ENCODE data around the gene ZBED4. TPM values are rescaled to one million over a fixed set of nuclear protein-coding genes. Genes with fewer than 3 reads are reported as not detected.

Gene ZBED4
- total RNA-seq, 1 experiment from 2014 or later: 21.6 TPM

- Histone ChIP-seq H3K9me2 (ENCODE audit: insufficient read depth) (no peaks in the 10 kb centered on the region), H3K4me3 (replicated peaks in 1 of 2; ENCODE audit: low read depth in 1 of 2, low read length in 2 of 2) (no peak overlapping the region), H3K9me3 (ENCODE audit: control insufficient read depth in 1 of 2, insufficient read depth in 1 of 2, low read depth in 1 of 2, low read length in 2 of 2) (no peaks in the 10 kb centered on the region), H3K36me3 (ENCODE audit: control insufficient read depth in 1 of 2, insufficient read depth in 2 of 2, low read length in 2 of 2) (peaks cover 0 to 4% of the 10 kb centered on the region in 2 experiments; a peak in 1 of 4 replicates), H3K27me3 (ENCODE audit: insufficient read depth, low read length) (no peaks in the 10 kb centered on the region), H3K4me2 (ENCODE audit: low read length) (no peak overlapping the region), H2AFZ (ENCODE audit: low read depth, low read length, poor library complexity, severe bottlenecking) (no peak overlapping the region), H3K9ac (ENCODE audit: low read length) (no peak overlapping the region), H3K27ac (ENCODE audit: low read depth, low read length) (no peak overlapping the region), H4K20me1 (ENCODE audit: insufficient read depth) (no peaks in the 10 kb centered on the region), H3K79me2 (ENCODE audit: insufficient read depth, low read length) (peaks cover 14% of the 10 kb centered on the region; the same call in 1 of the 2 replicates), H3K4me1 (ENCODE audit: control insufficient read depth in 1 of 2, insufficient read depth in 2 of 2, low read length in 2 of 2) (peaks cover 7 to 16% of the 10 kb centered on the region in 2 experiments; a peak in 3 of 4 replicates)
- intact Hi-C loops (cut with micrococcal nuclease): loop anchor here (5.0 kb wide), 1 partner anchor 148 kb away; no protein-coding TSS in a partner anchor
- no TSS peak for BruUV-seq (replicated peaks)
- no peak for ATAC-seq
- ChIA-PET POLR2A (no interaction called here), RAD21 (ENCODE audit: low non-redundant PET in 1 of 2, low total read pairs in 2 of 2, uncharacterized antibody in 2 of 2, unreplicated experiment in 2 of 2) (no interaction called here), CTCF (no interaction called here)
- no peak for DNase-seq (ENCODE audit: low read depth, low spot score)
- no peak for TF ChIP-seq YY1 (IDR thresholded peaks at IDR 0.05; ENCODE audit: extremely low read depth, insufficient replicate concordance, low read depth, low read length)
- no peak for TF ChIP-seq TCF7L2 (IDR thresholded peaks at IDR 0.05; ENCODE audit: borderline replicate concordance, extremely low read depth, insufficient read depth, insufficient read length)
- no peak for TF ChIP-seq EZH2phosphoT487 (IDR thresholded peaks at IDR 0.05; ENCODE audit: borderline replicate concordance)
- TF ChIP-seq CBX3 (IDR thresholded peaks at IDR 0.05; ENCODE audit: low read depth): no peak
- TF ChIP-seq ZNF274 (IDR thresholded peaks at IDR 0.05; ENCODE audit: low read depth, low read length): no peak
Observed at GRCh38 chr22:49915610-49916009, 62.0 kb downstream of the ZBED4 start.

- BruUV-seq (replicated peaks): no TSS peak
- CTCF ChIA-PET: interaction anchor here (1.8 to 2.7 kb wide), 2 partner anchors 113 to 149 kb away, joined by 9 to 11 read pairs; no protein-coding TSS in a partner anchor
- intact Hi-C loops (cut with micrococcal nuclease): loop anchor here (5.0 kb wide), 1 partner anchor 150 kb away; no protein-coding TSS in a partner anchor
Observed at GRCh38 chr22:49916831-49917230, 63.2 kb downstream of the ZBED4 start.

More at GRCh38 chr22:49916831-49917230, 63.2 kb downstream of the ZBED4 start:
- TF ChIP-seq SIN3A (IDR thresholded peaks at IDR 0.05; ENCODE audit: low read depth): no peak
- TF ChIP-seq ZBTB33 (IDR thresholded peaks at IDR 0.05; ENCODE audit: extremely low read depth, insufficient replicate concordance, low read length): no peak
- no peak for TF ChIP-seq ELF1 (IDR thresholded peaks at IDR 0.05; ENCODE audit: borderline replicate concordance, low read depth)
- TF ChIP-seq CTCF (IDR thresholded peaks at IDR 0.05 in 2 of 3, conservative IDR thresholded peaks at IDR 0.05 in 1 of 3; ENCODE audit: borderline replicate concordance in 1 of 3, insufficient read depth in 1 of 3, low read depth in 2 of 3, low read length in 2 of 3): no peak
- TF ChIP-seq SP1 (IDR thresholded peaks at IDR 0.05; ENCODE audit: low read depth): no peak
- no peak for TF ChIP-seq EZH2phosphoT487 (IDR thresholded peaks at IDR 0.05; ENCODE audit: borderline replicate concordance)
- no peak for TF ChIP-seq EZH2 (IDR thresholded peaks at IDR 0.05)
- TF ChIP-seq RAD21 (IDR thresholded peaks at IDR 0.05; ENCODE audit: low read depth): no peak
- H3K27me3 ChIP-seq (ENCODE audit: insufficient read depth, low read length): no peaks in the 10 kb centered on the region
- H2AFZ ChIP-seq (ENCODE audit: low read depth, low read length, poor library complexity, severe bottlenecking): no peak overlapping the region
- peak overlapping the region; percentile 76 to 82 for H3K4me3 ChIP-seq (replicated peaks in 1 of 2; ENCODE audit: low read depth in 1 of 2, low read length in 2 of 2)
- H3K9ac ChIP-seq (ENCODE audit: low read length): peak overlapping the region; percentile 88
- no peaks in the 10 kb centered on the region for H4K20me1 ChIP-seq (ENCODE audit: insufficient read depth)
- ChIA-PET POLR2A (no interaction called here), RAD21 (ENCODE audit: low non-redundant PET in 1 of 2, low total read pairs in 2 of 2, uncharacterized antibody in 2 of 2, unreplicated experiment in 2 of 2) (interaction anchor here in 1 of 2 experiments (0.7 kb wide), 1 partner anchor 98 kb away, joined by 5 read pairs; no protein-coding TSS in a partner anchor)
- ATAC-seq (no peak), DNase-seq (ENCODE audit: low read depth, low spot score) (no peak)
- no peaks in the 10 kb centered on the region for H3K9me3 ChIP-seq (ENCODE audit: control insufficient read depth in 1 of 2, insufficient read depth in 1 of 2, low read depth in 1 of 2, low read length in 2 of 2)
- peak overlapping the region; percentile 96 for H3K4me2 ChIP-seq (ENCODE audit: low read length)
- no peak overlapping the region for H3K27ac ChIP-seq (ENCODE audit: low read depth, low read length)
- no peaks in the 10 kb centered on the region for H3K9me2 ChIP-seq (ENCODE audit: insufficient read depth)
- H3K79me2 ChIP-seq (ENCODE audit: insufficient read depth, low read length): peaks cover 14% of the 10 kb centered on the region; the same call in 1 of the 2 replicates
- H3K36me3 ChIP-seq (ENCODE audit: control insufficient read depth in 1 of 2, insufficient read depth in 2 of 2, low read length in 2 of 2): peaks cover 0 to 8% of the 10 kb centered on the region in 2 experiments; a peak in 1 of 4 replicates
- peaks cover 7 to 16% of the 10 kb centered on the region in 2 experiments; a peak in 3 of 4 replicates for H3K4me1 ChIP-seq (ENCODE audit: control insufficient read depth in 1 of 2, insufficient read depth in 2 of 2, low read length in 2 of 2)
